K562 (cell line): Measurements from ENCODE around the gene C10orf71. TPM values are rescaled to one million over a fixed set of nuclear protein-coding genes. Genes with fewer than 3 reads are reported as not detected.

ENCODE experiments used
- ATAC-seq: fragments of 200-7000 bp; cut with Tn5 transposase; 3 replicates; pipeline ENCODE4 v1.9.1; 2020; ENCODE audit warnings: moderate library complexity
- BruUV-seq: library from RNA; stranded (reverse); fragments of 400-500 nt; replicated peaks from 2 replicates; lab custom pipeline; 2021; lab: Mats Ljungman, UMichigan
- CTCF ChIA-PET: fragments of 300-600 bp; formaldehyde crosslinking; extraction: SDS; loops from one replicate; lab custom pipeline; 2021; ENCODE audit warnings: low intra/inter-chr PET ratio; lab: Yijun Ruan, JAX
- POLR2A ChIA-PET: fragments of 300-600, 350-650 bp; sonication (Branson Sonifier 250); formaldehyde crosslinking; extraction: SDS; loops from one replicate; lab custom pipeline; 2021; ENCODE audit warnings: antibody characterized with exemption, inconsistent platforms; lab: Yijun Ruan, JAX
- DNase-seq, 4 experiments: peaks; one replicate each; pipeline versions ENCODE4 v3.0.0 to v3.0.0-alpha.2; 2011 to 2018; ENCODE audit warnings: low spot score in 3 of 4, mixed read lengths in 3 of 4; ENCODE audit errors: extremely low read depth in 1 of 4
- FAIRE-seq: peaks from 2 replicates; lab custom pipeline; 2011; peaks lifted over from hg19 to GRCh38; lab: Jason Lieb, UNC
- H2AFZ ChIP-seq: 2 replicates; pipeline ENCODE4 v1.6.0; 2011; ENCODE audit warnings: low read depth, low read length, control low read depth, inconsistent platforms
- H3K27ac ChIP-seq: fragments of 200-600 bp; 3 replicates; pipeline ENCODE4 v1.8.0; 2011; ENCODE audit warnings: low read depth, mild to moderate bottlenecking, control low read depth, inconsistent platforms, low read length, moderate library complexity, mixed read lengths; ENCODE audit errors: extremely low read depth
- H3K27me3 ChIP-seq, 2 experiments: fragments of 300-600 bp in 1 of 2; 2 replicates in 1 of 2; 3 replicates in 1 of 2; pipeline versions ENCODE4 v1.6.0 to v1.8.0; 2011; ENCODE audit warnings: inconsistent platforms in 2 of 2, low read length in 2 of 2, mild to moderate bottlenecking in 1 of 2, mixed read lengths in 1 of 2, moderate library complexity in 1 of 2; ENCODE audit not compliant: control insufficient read depth in 2 of 2, insufficient read depth in 2 of 2
- H3K36me3 ChIP-seq: fragments of 300-600 bp; 3 replicates; pipeline ENCODE4 v1.8.0; 2011; ENCODE audit warnings: mild to moderate bottlenecking, low read length, inconsistent platforms; ENCODE audit not compliant: control insufficient read depth, insufficient read depth
- H3K4me1 ChIP-seq, 2 experiments: fragments of 200-600 bp in 1 of 2; replicated peaks in 1 of 2; 2 replicates in 1 of 2; 3 replicates in 1 of 2; pipeline versions ENCODE4 v1.5.1 to v1.8.0; 2011; ENCODE audit warnings: inconsistent platforms in 2 of 2, low read length in 2 of 2, mild to moderate bottlenecking in 1 of 2, mixed read lengths in 1 of 2, moderate library complexity in 1 of 2; ENCODE audit not compliant: control insufficient read depth in 2 of 2, insufficient read depth in 2 of 2
- H3K4me2 ChIP-seq: 2 replicates; pipeline ENCODE4 v1.6.1; 2011; ENCODE audit warnings: low read length, control low read depth, inconsistent platforms, mixed read lengths; ENCODE audit not compliant: insufficient read depth
- H3K4me3 ChIP-seq: fragments of 200-600 bp; sonication (generic), shearing (Covaris generic); 2 replicates; pipeline ENCODE4 v1.5.1; 2016; ENCODE audit warnings: control low read depth, inconsistent platforms
- H3K79me2 ChIP-seq: fragments of 200-600 bp; 3 replicates; pipeline ENCODE4 v1.8.0; 2011; ENCODE audit warnings: low read length, inconsistent platforms; ENCODE audit not compliant: control insufficient read depth, insufficient read depth
- H3K9ac ChIP-seq, 2 experiments: 2 replicates each; pipeline versions ENCODE4 v1.6.0 to v1.6.1; 2011; ENCODE audit warnings: low read depth in 2 of 2, low read length in 2 of 2, control low read depth in 1 of 2, inconsistent platforms in 1 of 2, mild to moderate bottlenecking in 1 of 2, mixed read lengths in 1 of 2; ENCODE audit not compliant: insufficient read depth in 1 of 2
- H3K9me1 ChIP-seq: one replicate; pipeline ENCODE4 v1.6.0; 2011; ENCODE audit warnings: inconsistent platforms, mild to moderate bottlenecking, low read length, moderate library complexity; ENCODE audit not compliant: control insufficient read depth, insufficient read depth
- H3K9me3 ChIP-seq: replicated peaks from 2 replicates; pipeline ENCODE4 v1.5.1; 2011; ENCODE audit warnings: low read depth, low read length, inconsistent platforms; ENCODE audit not compliant: control insufficient read depth, insufficient read depth
- H4K20me1 ChIP-seq: replicated peaks from 2 replicates; pipeline ENCODE4 v1.6.1; 2011; ENCODE audit warnings: low read length, inconsistent platforms, mixed read lengths; ENCODE audit not compliant: control insufficient read depth, insufficient read depth
- BCOR ChIP-seq: fragments of 450-650 bp; IDR thresholded peaks from 2 replicates; pipeline ENCODE4 v1.6.1; 2016
- PHTF2 ChIP-seq: fragments of 250-450 bp; sonication (Bioruptor Pico); IDR thresholded peaks from 2 replicates; pipeline ENCODE4 v1.5.0; 2021; ENCODE audit warnings: mild to moderate bottlenecking
- RBM25 ChIP-seq: fragments of 200-400 bp; formaldehyde crosslinking; IDR thresholded peaks from 2 replicates; pipeline ENCODE4 v1.6.1; 2018; ENCODE audit warnings: low read length, low read depth, moderate library complexity; ENCODE audit not compliant: severe bottlenecking
- SMARCA5 ChIP-seq: fragments of 450-650 bp; IDR thresholded peaks from 2 replicates; pipeline ENCODE4 v1.6.1; 2016
- ZNF143 ChIP-seq: sonication (generic); formaldehyde crosslinking; IDR thresholded peaks from 2 replicates; pipeline ENCODE4 v1.9.0; 2022; ENCODE audit warnings: mild to moderate bottlenecking, missing genetic modification reagents
- WGBS: fragments of 100-300 bp; shearing (Covaris generic); methylation state at CpG from one replicate; pipeline ENCODE4 v1.1.6; 2016; ENCODE audit warnings: low coverage, mixed read lengths; ENCODE audit not compliant: insufficient coverage; ENCODE audit errors: missing lambda C conversion rate; 5-methylcytosine and 5-hydroxymethylcytosine counted together
- in situ Hi-C: fragments of 300-500 bp; cut with MboI; formaldehyde crosslinking; loops from 4 replicates; pipeline ENCODE4 v1.15.0; 2018; ENCODE audit warnings: inconsistent platforms, mixed read lengths
- intact Hi-C: fragments of 100-400 bp; cut with micrococcal nuclease; formaldehyde crosslinking; loops from 2 replicates; pipeline ENCODE4 v1.14.2; 2022
- polyA plus RNA-seq, 8 experiments: library from polyadenylated mRNA; depleted of rRNA in 4 of 8; stranded (reverse) in 5 of 8; unstranded in 3 of 8; fragments of >200 nt; fragmentation: Nextera tagmentation in 2 of 8; fragmentation: Illumina TruSeq in 1 of 8; extraction: Ambion mirVana in 2 of 8; extraction: Trizol in 1 of 8; gene quantifications; 2 replicates each; pipeline versions ENCODE4 v1.2.1 to v1.2.3, GENCODE V29; 2011 to 2014; ENCODE audit warnings: inconsistent platforms in 1 of 8, missing spikeins in 1 of 8
- total RNA-seq, 7 experiments: library from RNA; depleted of rRNA in 6 of 7; stranded (reverse); fragments of >200 nt in 6 of 7; fragmentation: Illumina TruSeq in 2 of 7; extraction: Trizol in 2 of 7; gene quantifications; 2 replicates each; pipeline versions ENCODE4 v1.2.1 to v1.2.3, GENCODE V29; 2011 to 2021; ENCODE audit warnings: low replicate concordance in 1 of 7
- TF ChIP-seq, protein P1 (sequence below): fragments of 250-450 bp; sonication (Bioruptor Pico); IDR thresholded peaks from 2 replicates; pipeline ENCODE4 v1.4.0; 2020; ENCODE audit warnings: mild to moderate bottlenecking, moderate library complexity

The C10orf71 gene
- total and polyA plus RNA-seq, 9 of the 15 experiments (the other 6 are each of a cell fraction or from before 2014, with no cell fraction given): 0.06 to 4.5 (median 1.3) TPM

- TF ChIP-seq, protein P1, sequence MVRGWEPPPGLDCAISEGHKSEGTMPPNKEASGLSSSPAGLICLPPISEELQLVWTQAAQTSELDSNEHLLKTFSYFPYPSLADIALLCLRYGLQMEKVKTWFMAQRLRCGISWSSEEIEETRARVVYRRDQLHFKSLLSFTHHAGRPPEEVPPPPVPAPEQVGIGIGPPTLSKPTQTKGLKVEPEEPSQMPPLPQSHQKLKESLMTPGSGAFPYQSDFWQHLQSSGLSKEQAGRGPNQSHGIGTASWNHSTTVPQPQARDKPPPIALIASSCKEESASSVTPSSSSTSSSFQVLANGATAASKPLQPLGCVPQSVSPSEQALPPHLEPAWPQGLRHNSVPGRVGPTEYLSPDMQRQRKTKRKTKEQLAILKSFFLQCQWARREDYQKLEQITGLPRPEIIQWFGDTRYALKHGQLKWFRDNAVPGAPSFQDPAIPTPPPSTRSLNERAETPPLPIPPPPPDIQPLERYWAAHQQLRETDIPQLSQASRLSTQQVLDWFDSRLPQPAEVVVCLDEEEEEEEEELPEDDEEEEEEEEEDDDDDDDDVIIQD: no peak
These were observed 6.3 kb upstream of the C10orf71 start (continued) for GRCh38 chr10:49292565-49293207.

DNA sequence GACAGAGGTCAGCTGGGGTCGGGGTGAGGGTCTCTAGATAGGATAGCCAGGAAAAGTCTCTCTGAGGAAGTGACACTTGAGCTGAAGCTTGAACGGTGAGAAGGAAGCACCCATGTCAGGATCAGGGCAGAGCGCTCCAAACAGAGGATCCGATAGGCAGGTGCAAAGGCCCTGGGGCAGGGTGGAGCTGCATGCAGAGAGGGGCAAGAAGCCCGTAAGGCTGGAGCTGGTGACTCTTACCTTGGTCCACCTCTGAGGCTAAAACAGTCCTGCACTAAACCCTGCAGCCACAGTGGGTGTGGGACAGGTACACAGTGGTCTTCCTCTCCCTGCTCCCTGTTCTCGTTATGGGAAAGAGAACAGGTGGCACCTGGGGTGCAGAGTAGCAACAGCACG lies 5.8 kb upstream of the C10orf71 start:
- H3K36me3 ChIP-seq: no peaks in the 10 kb centered on the region
- in situ Hi-C loops: no loop called here
- no peaks in the 10 kb centered on the region for H3K27me3 ChIP-seq
- DNase-seq (no peak), FAIRE-seq (no peak), ATAC-seq (no peak)
- no peak overlapping the region for H3K27ac ChIP-seq
- H3K9me3 ChIP-seq: no peaks in the 10 kb centered on the region
- CTCF ChIA-PET: no interaction called here
- POLR2A ChIA-PET: interaction anchor here (0.6 kb wide), 1 partner anchor 146 kb away, joined by 3 read pairs; no protein-coding TSS in a partner anchor
- peaks cover 6% of the 10 kb centered on the region for H3K79me2 ChIP-seq
- H3K4me2 ChIP-seq: no peak overlapping the region
- TF ChIP-seq ZNF143 (0 out of 2 replicates have a peak, but pooled peaks have one; percentile 27), BCOR (peak; percentile 85), SMARCA5 (0 out of 2 replicates have a peak, but pooled peaks have one; percentile 33), PHTF2 (CRISPR knock-in tag) (no peak), RBM25 (peak; percentile 94)
- no peaks in the 10 kb centered on the region for H4K20me1 ChIP-seq
- intact Hi-C loops: no loop called here
- WGBS: 52% methylated on average over 7 of the region's 7 CpGs
- H3K9ac ChIP-seq: no peak overlapping the region
- no peaks in the 10 kb centered on the region for H3K9me1 ChIP-seq
- peaks cover 6 to 14% of the 10 kb centered on the region in 2 experiments for H3K4me1 ChIP-seq
- no peak overlapping the region for H2AFZ ChIP-seq
- no peak overlapping the region for H3K4me3 ChIP-seq
- BruUV-seq: no TSS peak
